Adipocyte (in vitro differentiated cells): ENCODE data around the gene TBK1.

Experiments
- DNase-seq: peaks from one replicate; pipeline ENCODE4 v3.0.0-alpha.2; 2015; ENCODE audit warnings: low read depth
- H3K27me3 ChIP-seq: replicated peaks from 2 replicates; pipeline ENCODE4 v1.7.0; 2013; ENCODE audit warnings: mild to moderate bottlenecking, low read length, moderate library complexity; ENCODE audit not compliant: control insufficient read depth, insufficient read depth
- H3K36me3 ChIP-seq: 2 replicates; pipeline ENCODE4 v1.7.0; 2013; ENCODE audit warnings: low read length, mild to moderate bottlenecking, moderate library complexity; ENCODE audit not compliant: control insufficient read depth, insufficient read depth, severe bottlenecking
- H3K4me1 ChIP-seq: 2 replicates; pipeline ENCODE4 v1.7.0; 2013; ENCODE audit warnings: mild to moderate bottlenecking, low read length, moderate library complexity; ENCODE audit not compliant: control insufficient read depth, insufficient read depth
- H3K4me3 ChIP-seq: 2 replicates; pipeline ENCODE4 v1.7.0; 2013; ENCODE audit warnings: mild to moderate bottlenecking, low read length, moderate library complexity
- H3K9ac ChIP-seq: 2 replicates; pipeline ENCODE4 v1.7.0; 2013; ENCODE audit warnings: mild to moderate bottlenecking, low read length, moderate library complexity
- H3K9me3 ChIP-seq: 2 replicates; pipeline ENCODE4 v1.7.0; 2013; ENCODE audit warnings: mild to moderate bottlenecking, low read length, moderate library complexity; ENCODE audit not compliant: control insufficient read depth

The TBK1 gene

DNA sequence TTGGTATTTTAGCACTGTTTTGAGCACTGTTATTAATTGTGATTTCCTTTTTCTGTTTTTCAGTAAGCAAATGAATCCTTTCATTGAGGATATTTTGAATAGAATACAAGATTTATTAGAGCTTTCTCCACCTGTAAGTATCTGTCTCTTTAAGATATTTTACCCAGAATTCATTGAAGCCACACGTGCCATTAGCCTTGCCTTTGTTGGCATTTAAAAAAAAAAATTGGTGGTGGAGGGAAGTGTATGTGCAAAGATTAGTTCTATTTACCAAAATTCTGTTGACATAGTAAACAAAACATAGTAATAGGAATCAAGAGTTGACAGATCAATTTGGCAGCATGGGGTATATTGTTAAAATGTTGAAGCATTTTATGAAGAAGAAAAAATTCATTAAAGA is 23.9 kb upstream of the TBK1 start:
- H3K36me3 ChIP-seq: peaks cover 100% of the 10 kb centered on the region
- no peaks in the 10 kb centered on the region for H3K9me3 ChIP-seq
- no peaks in the 10 kb centered on the region for H3K4me1 ChIP-seq

DNA sequence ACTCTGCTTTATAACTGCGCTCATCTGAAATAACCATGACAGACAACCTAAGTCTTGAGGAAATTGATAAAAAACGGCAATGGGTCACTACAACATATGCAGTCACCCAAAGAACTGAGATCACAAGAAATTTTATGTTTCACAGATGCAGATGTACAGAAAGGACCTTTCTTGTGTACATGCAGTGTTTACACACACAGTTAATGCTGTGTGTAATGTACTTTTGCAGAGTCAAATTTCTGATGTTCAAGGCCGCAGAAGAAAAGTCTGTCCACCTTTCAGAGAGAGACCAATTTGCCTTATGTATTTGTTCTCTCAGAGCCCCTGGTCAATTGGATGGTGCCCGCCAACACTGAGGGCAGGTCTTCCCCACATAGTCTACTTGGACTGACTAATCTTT is 23.0 kb upstream of the TBK1 start:
- H3K36me3 ChIP-seq: peaks cover 100% of the 10 kb centered on the region
- no peaks in the 10 kb centered on the region for H3K27me3 ChIP-seq
- no peak overlapping the region for H3K9ac ChIP-seq
- DNase-seq: no peak
- no peaks in the 10 kb centered on the region for H3K9me3 ChIP-seq
- no peaks in the 10 kb centered on the region for H3K4me1 ChIP-seq
- no peak overlapping the region for H3K4me3 ChIP-seq

More for the DNA sequence above, 23.9 kb upstream of the TBK1 start:
- Histone ChIP-seq H3K4me3 (no peak overlapping the region), H3K27me3 (no peaks in the 10 kb centered on the region), H3K9ac (no peak overlapping the region)
- no peak for DNase-seq

DNA sequence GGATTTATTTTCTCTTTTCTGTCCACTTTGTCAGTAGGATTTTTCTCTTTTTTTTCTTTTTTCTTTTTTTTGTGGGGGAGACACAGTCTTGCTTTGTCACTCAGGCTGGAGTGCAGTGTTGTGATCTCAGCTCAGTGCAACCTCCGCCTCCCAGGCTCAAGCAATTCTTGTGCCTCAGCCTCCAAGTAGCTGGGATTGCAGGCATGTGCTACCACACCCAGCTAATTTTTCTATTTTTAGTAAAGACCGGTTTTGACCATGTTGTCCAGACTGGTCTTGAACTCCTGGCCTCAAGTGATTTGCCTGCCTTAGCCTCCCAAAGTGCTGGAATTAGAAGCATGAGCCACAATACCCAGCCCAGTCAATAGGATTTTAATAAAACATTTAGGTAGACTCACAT is 21.0 kb upstream of the TBK1 start:
- no peak for DNase-seq
- Histone ChIP-seq H3K4me1 (no peaks in the 10 kb centered on the region), H3K27me3 (no peaks in the 10 kb centered on the region), H3K4me3 (no peak overlapping the region), H3K9me3 (no peaks in the 10 kb centered on the region), H3K9ac (no peak overlapping the region), H3K36me3 (peaks cover 100% of the 10 kb centered on the region)

DNA sequence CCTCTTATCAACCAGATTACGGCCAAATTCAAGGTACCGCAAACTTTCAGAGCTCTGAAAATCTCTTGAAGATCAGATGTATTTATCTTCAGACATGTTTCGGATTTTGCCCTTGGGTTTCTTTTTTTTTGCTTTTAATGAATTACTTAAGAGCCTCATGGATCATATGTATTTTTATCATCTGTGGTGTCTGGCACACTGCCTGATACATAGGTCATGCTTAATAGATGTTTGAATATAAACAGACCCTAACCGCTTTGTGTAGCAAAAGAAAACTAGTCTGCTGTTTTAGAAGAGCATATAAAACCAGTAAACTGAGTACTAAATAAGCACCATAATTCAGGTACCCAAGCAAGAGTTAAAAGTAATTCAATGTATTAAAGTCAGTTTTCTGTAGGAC is 20.1 kb upstream of the TBK1 start:
- Histone ChIP-seq H3K9me3 (no peaks in the 10 kb centered on the region), H3K27me3 (no peaks in the 10 kb centered on the region), H3K9ac (no peak overlapping the region), H3K4me3 (no peak overlapping the region), H3K36me3 (peaks cover 100% of the 10 kb centered on the region), H3K4me1 (no peaks in the 10 kb centered on the region)
- no peak for DNase-seq

DNA sequence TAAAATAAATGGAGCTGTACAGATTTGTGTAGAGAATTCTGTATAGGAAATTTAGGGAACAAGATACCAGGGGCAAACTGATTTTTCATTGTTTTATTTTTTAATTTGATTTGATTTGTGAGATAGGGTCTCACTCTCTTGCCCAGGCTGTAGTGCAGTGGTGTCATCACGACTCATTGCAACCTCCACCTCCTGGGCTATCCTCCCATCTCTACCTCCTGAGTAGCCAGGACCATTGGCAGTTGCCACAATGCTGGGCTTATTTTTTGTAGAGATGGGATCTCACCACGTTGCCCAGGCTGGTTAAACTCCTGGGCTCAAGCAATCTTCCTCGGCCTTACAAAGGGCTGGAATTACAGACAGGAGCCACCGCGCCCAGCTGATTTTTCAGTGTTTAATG is 18.0 kb upstream of the TBK1 start:
- Histone ChIP-seq H3K9ac (no peak overlapping the region), H3K9me3 (no peaks in the 10 kb centered on the region), H3K4me1 (no peaks in the 10 kb centered on the region), H3K36me3 (peaks cover 100% of the 10 kb centered on the region), H3K4me3 (no peak overlapping the region), H3K27me3 (no peaks in the 10 kb centered on the region)
- no peak for DNase-seq

DNA sequence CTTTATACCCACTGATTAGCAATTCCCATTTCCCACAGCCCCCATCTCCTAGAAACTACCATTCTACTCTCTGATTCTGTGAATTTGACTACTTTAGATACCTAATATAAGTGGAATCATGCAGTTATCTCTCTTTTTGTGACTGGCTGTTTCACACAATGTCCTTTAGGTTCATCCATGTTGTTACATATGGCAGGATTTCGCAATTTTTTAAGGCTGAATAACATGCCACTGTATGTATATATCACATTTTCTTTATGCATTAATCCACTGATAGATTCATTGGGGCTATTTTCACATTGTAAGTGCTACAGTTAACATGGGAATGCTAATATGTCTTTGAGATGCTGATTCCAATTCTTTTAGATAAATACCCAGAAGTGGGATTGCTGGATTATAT is 11.8 kb upstream of the TBK1 start:
- H3K4me3 ChIP-seq: no peak overlapping the region
- H3K27me3 ChIP-seq: no peaks in the 10 kb centered on the region
- no peak overlapping the region for H3K9ac ChIP-seq
- DNase-seq: no peak
- H3K9me3 ChIP-seq: no peaks in the 10 kb centered on the region
- H3K4me1 ChIP-seq: no peaks in the 10 kb centered on the region
- H3K36me3 ChIP-seq: peaks cover 100% of the 10 kb centered on the region

DNA sequence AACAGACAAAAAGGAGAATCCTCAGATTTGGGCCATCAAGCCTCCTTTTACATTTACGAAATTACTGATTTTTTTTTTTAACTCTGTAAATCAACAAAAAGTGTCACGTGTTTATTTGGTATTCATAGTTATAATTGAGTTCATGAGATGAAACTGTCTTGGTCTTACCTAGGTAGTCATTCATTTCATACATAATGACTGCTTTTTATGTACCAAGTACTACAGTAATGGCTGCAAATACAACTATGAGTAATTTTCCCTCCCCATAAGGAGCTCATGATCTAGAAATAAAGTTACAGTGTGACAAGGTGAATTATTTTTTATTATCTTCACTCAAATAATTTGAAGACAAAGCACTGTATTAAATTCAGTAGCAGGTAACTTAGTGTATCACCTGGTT is 6.4 kb upstream of the TBK1 start:
- peaks cover 100% of the 10 kb centered on the region for H3K36me3 ChIP-seq
- no peak for DNase-seq
- no peaks in the 10 kb centered on the region for H3K9me3 ChIP-seq
- H3K4me1 ChIP-seq: peaks cover 3% of the 10 kb centered on the region
- no peaks in the 10 kb centered on the region for H3K27me3 ChIP-seq
- H3K9ac ChIP-seq: no peak overlapping the region
- H3K4me3 ChIP-seq: no peak overlapping the region

DNA sequence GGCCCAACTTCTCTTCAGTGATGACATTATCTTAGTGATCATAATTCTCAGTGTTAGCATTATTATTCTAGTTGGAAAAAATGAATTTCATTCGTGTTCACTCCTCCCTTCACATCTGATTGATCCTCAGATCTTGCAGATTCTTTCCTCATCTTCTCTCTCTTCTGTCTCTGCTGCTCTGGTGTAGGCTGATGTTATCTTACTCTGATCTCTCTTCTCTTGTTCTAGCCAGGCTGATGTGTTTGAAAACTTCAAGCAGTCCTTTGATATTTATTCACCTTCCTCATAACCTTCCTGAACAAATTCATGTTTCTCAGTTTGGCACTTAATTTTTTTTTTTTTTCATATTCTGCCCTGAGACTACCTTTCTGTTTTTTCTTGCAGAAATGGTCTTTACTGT is 5.6 kb upstream of the TBK1 start:
- Histone ChIP-seq H3K4me1 (peaks cover 9% of the 10 kb centered on the region), H3K9me3 (no peaks in the 10 kb centered on the region), H3K4me3 (no peak overlapping the region), H3K36me3 (peaks cover 93% of the 10 kb centered on the region), H3K9ac (no peak overlapping the region), H3K27me3 (no peaks in the 10 kb centered on the region)
- DNase-seq: no peak

DNA sequence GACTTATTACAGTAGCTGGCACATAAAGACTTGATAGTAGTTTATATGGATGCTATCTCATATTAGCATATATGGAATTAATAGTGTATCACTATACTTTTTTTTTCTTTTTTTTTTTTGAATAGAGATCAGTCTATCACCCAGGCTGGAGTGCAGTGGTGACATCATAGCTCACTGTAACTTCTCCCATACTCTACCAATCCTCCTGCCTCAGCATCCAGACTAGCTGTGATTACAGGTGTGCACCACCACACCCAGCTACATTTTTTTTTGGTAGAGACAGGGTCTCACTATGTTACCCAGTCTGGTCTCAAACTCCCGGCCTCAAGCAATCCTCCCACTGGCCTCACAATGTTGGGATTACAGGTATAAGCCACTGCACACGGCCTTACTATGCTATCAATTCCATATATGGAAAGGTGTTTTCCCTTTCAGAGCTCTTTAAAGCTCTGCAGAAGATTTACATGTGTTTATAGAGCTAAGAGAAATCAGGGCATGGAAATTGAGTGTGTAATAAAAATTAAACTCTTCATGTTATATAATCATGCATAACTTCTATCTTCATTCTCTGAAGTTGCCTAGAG is 1.8 kb upstream of the TBK1 start:
- Histone ChIP-seq H3K4me3 (no peak overlapping the region), H3K36me3 (peaks cover 54% of the 10 kb centered on the region), H3K9ac (no peak overlapping the region), H3K9me3 (no peaks in the 10 kb centered on the region), H3K4me1 (peaks cover 22% of the 10 kb centered on the region), H3K27me3 (no peaks in the 10 kb centered on the region)
- DNase-seq: no peak

DNA sequence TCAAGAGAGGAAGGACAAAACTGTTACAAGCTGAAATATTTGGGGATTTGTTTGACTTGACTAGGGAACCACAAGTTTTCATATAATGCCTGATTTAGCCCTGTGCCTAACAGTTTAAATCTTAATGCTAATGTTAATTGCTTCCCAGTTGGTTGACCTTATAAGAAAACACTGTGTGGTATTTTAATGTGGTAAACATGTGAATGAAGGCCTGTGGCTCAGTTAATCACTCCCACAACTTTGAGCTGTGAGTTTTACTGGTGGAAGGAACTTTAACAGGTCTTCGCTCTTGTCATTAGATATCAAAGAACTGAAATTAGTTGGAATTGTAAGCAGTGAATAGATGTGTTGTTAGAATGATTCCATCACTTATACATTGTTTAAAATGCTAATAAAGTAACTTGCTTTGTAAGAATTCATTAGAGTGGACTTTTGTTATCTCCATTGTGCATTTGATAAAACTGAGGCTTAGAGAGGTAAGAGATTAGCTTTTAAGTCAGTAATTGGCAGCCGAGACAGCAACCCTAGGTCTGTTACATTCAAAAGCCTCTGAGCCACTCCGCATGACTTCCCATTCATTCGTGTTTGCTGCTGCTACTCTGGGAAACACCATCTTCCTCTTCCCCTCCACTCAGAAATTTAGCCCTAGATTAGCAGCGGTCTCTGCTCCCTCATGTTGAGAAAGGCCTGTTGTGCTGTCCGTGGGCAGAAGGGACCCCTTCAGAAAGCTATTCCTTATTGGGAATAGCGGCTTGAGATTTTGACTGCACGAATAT is 1.0 kb upstream of the TBK1 start:
- Histone ChIP-seq H3K9ac (peak overlapping the region; percentile 98), H3K9me3 (no peaks in the 10 kb centered on the region), H3K27me3 (no peaks in the 10 kb centered on the region), H3K36me3 (peaks cover 51% of the 10 kb centered on the region), H3K4me3 (peak overlapping the region; percentile 94), H3K4me1 (peaks cover 22% of the 10 kb centered on the region)
- DNase-seq: peak; percentile 37

DNA sequence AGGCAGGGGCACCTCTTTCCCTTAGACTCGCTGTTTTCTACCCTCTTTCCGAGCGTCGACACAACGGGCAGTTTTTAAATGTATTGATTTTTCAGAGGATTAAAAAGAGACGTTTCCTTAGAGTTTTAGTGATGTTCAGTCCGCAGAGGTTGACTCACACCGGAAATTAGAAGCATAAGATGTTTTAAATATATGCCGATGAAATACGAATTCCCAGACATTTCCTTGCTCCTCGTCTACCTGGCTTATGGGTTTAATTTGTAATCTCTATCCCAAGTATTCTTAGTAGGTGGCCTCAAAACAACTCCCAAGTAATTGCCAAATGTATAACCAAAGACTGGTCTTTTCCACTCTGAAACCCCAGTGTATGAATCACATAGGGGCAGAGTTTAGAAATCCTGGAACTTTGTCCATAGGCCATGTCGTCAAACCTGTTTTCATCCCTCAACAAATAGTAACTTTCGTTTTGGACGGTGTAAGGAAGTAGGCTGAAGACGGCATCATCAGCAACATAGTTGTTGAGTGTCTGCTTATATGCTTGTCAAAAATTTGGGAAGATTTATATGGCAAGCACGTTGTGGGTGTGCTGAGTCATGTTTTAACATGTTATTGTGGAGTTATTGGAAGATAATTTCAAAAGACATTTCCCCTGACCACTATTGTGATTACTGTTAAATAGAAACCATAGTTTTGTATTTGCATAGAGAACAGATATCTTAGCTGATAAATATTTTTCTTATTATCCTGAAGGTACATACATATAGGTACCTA is 824 bp downstream of the TBK1 start:
- no peaks in the 10 kb centered on the region for H3K9me3 ChIP-seq
- peaks cover 25% of the 10 kb centered on the region for H3K4me1 ChIP-seq
- H3K9ac ChIP-seq: peak overlapping the region; percentile 98
- DNase-seq: peak; percentile 90
- H3K27me3 ChIP-seq: no peaks in the 10 kb centered on the region
- peaks cover 43% of the 10 kb centered on the region for H3K36me3 ChIP-seq
- peak overlapping the region; percentile 94 for H3K4me3 ChIP-seq
